Hepatocyte (in vitro differentiated cells): Measurements from ENCODE around the gene PARD3B. TPM values are rescaled to one million over a fixed set of nuclear protein-coding genes. Genes with fewer than 3 reads are reported as not detected.

Experiments
- DNase-seq: peaks from one replicate; pipeline ENCODE4 v3.0.0-alpha.2; 2016; ENCODE audit warnings: low spot score
- H2AFZ ChIP-seq: fragments of 200-600 bp; sonication (generic); 2 replicates; pipeline ENCODE4 v1.6.0; 2016; ENCODE audit warnings: antibody characterized with exemption, mild to moderate bottlenecking
- H3K27ac ChIP-seq: fragments of 200-600 bp; sonication (generic); 2 replicates; pipeline ENCODE4 v1.5.1; 2016; ENCODE audit warnings: mild to moderate bottlenecking
- H3K27me3 ChIP-seq: fragments of 200-600 bp; sonication (generic); 2 replicates; pipeline ENCODE4 v1.6.1; 2016
- H3K36me3 ChIP-seq: fragments of 200-600 bp; sonication (generic); replicated peaks from 2 replicates; pipeline ENCODE4 v1.5.1; 2016; ENCODE audit warnings: low read depth; ENCODE audit not compliant: insufficient read depth
- H3K4me1 ChIP-seq: fragments of 200-600 bp; sonication (generic); 2 replicates; pipeline ENCODE4 v1.5.1; 2016; ENCODE audit warnings: mild to moderate bottlenecking, moderate library complexity; ENCODE audit not compliant: insufficient read depth
- H3K4me2 ChIP-seq: fragments of 200-600 bp; sonication (generic); 2 replicates; pipeline ENCODE4 v1.6.0; 2016
- H3K4me3 ChIP-seq: fragments of 200-600 bp; sonication (generic); 2 replicates; pipeline ENCODE4 v1.5.1; 2016; ENCODE audit warnings: mild to moderate bottlenecking
- H3K79me2 ChIP-seq: fragments of 200-600 bp; sonication (generic); 2 replicates; pipeline ENCODE4 v1.6.0; 2017; ENCODE audit warnings: mild to moderate bottlenecking
- H3K9me2 ChIP-seq: fragments of 200-600 bp; sonication (generic); replicated peaks from 2 replicates; pipeline ENCODE4 v1.6.0; 2017; ENCODE audit warnings: mild to moderate bottlenecking; ENCODE audit not compliant: insufficient read depth
- H3K9me3 ChIP-seq: fragments of 200-600 bp; sonication (generic); 2 replicates; pipeline ENCODE4 v1.5.1; 2016; ENCODE audit warnings: low read depth, mild to moderate bottlenecking
- H4K20me1 ChIP-seq: fragments of 200-600 bp; sonication (generic); 2 replicates; pipeline ENCODE4 v1.6.0; 2016; ENCODE audit warnings: mild to moderate bottlenecking; ENCODE audit not compliant: insufficient read depth, poor library complexity, severe bottlenecking
- EZH2 ChIP-seq: fragments of 200-600 bp; sonication (generic); IDR thresholded peaks from 2 replicates; pipeline ENCODE4 v1.6.1; 2016; ENCODE audit warnings: antibody characterized with exemption, mild to moderate bottlenecking, borderline replicate concordance
- EZH2phosphoT487 ChIP-seq: fragments of 200-600 bp; sonication (generic); IDR thresholded peaks from one replicate; pipeline ENCODE4 v1.6.1; 2018; ENCODE audit warnings: antibody characterized with exemption, mild to moderate bottlenecking, low read depth, moderate library complexity; ENCODE audit not compliant: unreplicated experiment, severe bottlenecking
- WGBS: methylation state at CpG from one replicate; pipeline ENCODE4 v1.1.6; 2016; ENCODE audit warnings: low lambda C conversion rate; ENCODE audit errors: missing lambda C conversion rate; 5-methylcytosine and 5-hydroxymethylcytosine counted together
- polyA plus RNA-seq: library from polyadenylated mRNA; unstranded; fragments of >200 nt; fragmentation: Nextera tagmentation; extraction: Ambion mirVana; gene quantifications from 2 replicates; pipeline ENCODE4 v1.2.1, GENCODE V29; 2016
- total RNA-seq: library from RNA; depleted of rRNA; stranded (reverse); fragments of >200 nt; gene quantifications from 2 replicates; pipeline ENCODE4 v1.2.3, GENCODE V29; 2014
- TF ChIP-seq, protein P1 (sequence below): fragments of 200-600 bp; sonication (generic); IDR thresholded peaks from 2 replicates; pipeline ENCODE4 v1.5.1; 2016; ENCODE audit warnings: antibody characterized with exemption, mild to moderate bottlenecking; ENCODE audit not compliant: poor library complexity

PARD3B gene
- total and polyA plus RNA-seq, 2 experiments from 2014 or later: 11.5 to 21.7 TPM

DNA sequence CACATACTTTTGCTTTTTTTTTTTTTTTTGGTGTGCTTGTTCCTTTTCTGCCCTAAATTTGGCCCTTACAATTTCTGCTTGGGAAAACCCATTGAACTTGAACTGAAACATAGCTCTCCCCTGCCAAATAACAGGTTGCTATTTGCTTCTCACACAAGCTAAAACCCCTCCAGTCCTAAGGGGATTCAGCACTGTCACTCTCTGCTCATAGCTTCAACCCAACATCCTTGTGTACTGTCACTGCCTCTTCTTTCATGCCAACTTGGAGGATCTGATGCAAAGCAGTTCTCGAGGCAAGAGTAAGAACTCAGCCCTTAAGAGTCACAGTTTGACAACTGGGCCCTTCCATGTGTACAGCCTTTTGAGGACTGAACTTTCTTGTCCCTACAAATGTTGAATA is 1106.4 kb downstream of the PARD3B start:
- H3K4me2 ChIP-seq: no peak overlapping the region
- H3K9me2 ChIP-seq: no peaks in the 10 kb centered on the region
- no peaks in the 10 kb centered on the region for H3K27me3 ChIP-seq
- no peak overlapping the region for H3K27ac ChIP-seq
- H3K4me3 ChIP-seq: no peak overlapping the region
- TF ChIP-seq EZH2 (no peak), EZH2phosphoT487 (no peak)
- TF ChIP-seq, protein P1, sequence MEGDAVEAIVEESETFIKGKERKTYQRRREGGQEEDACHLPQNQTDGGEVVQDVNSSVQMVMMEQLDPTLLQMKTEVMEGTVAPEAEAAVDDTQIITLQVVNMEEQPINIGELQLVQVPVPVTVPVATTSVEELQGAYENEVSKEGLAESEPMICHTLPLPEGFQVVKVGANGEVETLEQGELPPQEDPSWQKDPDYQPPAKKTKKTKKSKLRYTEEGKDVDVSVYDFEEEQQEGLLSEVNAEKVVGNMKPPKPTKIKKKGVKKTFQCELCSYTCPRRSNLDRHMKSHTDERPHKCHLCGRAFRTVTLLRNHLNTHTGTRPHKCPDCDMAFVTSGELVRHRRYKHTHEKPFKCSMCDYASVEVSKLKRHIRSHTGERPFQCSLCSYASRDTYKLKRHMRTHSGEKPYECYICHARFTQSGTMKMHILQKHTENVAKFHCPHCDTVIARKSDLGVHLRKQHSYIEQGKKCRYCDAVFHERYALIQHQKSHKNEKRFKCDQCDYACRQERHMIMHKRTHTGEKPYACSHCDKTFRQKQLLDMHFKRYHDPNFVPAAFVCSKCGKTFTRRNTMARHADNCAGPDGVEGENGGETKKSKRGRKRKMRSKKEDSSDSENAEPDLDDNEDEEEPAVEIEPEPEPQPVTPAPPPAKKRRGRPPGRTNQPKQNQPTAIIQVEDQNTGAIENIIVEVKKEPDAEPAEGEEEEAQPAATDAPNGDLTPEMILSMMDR: no peak
- H3K9me3 ChIP-seq: no peaks in the 10 kb centered on the region
- H3K4me1 ChIP-seq: no peaks in the 10 kb centered on the region
- H3K36me3 ChIP-seq: no peaks in the 10 kb centered on the region
- 0% methylated on average over 1 of the region's 1 CpG for WGBS
- no peaks in the 10 kb centered on the region for H4K20me1 ChIP-seq
- no peak for DNase-seq
- H2AFZ ChIP-seq: no peak overlapping the region
- no peaks in the 10 kb centered on the region for H3K79me2 ChIP-seq

DNA sequence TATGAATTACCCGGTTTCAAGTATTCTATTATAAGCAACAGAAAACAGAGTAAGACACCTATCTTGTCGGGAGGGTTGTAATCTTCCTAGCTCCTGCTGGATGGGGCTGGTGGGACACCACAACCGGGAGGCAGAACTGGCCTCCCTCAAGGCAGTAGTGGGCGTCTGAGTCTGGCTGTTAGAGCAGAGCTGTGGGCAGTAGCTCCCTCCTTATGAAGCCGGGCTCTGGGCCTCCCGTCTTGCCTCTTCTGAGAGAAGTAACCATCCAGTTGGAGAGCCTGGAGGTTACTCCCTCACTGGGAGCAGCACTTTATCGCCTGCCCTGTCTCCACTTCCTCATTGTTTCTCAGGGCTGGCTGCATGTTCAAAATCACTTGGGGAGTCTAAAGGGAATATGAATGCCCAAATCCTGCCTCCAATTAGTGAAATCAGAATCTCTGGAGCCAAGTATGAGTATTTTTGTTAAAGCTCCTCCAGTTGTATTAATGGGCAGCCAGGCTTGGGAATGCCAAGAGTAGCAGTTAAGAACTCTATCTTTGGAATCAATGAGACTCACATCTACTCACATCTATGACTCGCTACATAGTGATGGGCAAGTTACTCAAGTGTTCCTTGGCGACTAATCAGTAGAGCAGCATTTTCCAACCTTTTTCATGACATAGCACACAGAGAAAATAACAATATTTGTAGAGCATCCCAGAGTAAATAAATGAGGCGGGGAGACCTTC is 1109.8 kb downstream of the PARD3B start:
- H3K9me2 ChIP-seq: no peaks in the 10 kb centered on the region
- H4K20me1 ChIP-seq: no peaks in the 10 kb centered on the region
- H3K36me3 ChIP-seq: no peaks in the 10 kb centered on the region
- no peak for TF ChIP-seq EZH2
- TF ChIP-seq EZH2phosphoT487: no peak
- TF ChIP-seq, protein P1: no peak
- no peak overlapping the region for H2AFZ ChIP-seq
- H3K27ac ChIP-seq: no peak overlapping the region
- WGBS: 87% methylated on average over 10 of the region's 10 CpGs
- H3K4me3 ChIP-seq: no peak overlapping the region
- no peaks in the 10 kb centered on the region for H3K9me3 ChIP-seq
- no peaks in the 10 kb centered on the region for H3K27me3 ChIP-seq
- DNase-seq: no peak
- no peak overlapping the region for H3K4me2 ChIP-seq
- no peaks in the 10 kb centered on the region for H3K79me2 ChIP-seq
- no peaks in the 10 kb centered on the region for H3K4me1 ChIP-seq

DNA sequence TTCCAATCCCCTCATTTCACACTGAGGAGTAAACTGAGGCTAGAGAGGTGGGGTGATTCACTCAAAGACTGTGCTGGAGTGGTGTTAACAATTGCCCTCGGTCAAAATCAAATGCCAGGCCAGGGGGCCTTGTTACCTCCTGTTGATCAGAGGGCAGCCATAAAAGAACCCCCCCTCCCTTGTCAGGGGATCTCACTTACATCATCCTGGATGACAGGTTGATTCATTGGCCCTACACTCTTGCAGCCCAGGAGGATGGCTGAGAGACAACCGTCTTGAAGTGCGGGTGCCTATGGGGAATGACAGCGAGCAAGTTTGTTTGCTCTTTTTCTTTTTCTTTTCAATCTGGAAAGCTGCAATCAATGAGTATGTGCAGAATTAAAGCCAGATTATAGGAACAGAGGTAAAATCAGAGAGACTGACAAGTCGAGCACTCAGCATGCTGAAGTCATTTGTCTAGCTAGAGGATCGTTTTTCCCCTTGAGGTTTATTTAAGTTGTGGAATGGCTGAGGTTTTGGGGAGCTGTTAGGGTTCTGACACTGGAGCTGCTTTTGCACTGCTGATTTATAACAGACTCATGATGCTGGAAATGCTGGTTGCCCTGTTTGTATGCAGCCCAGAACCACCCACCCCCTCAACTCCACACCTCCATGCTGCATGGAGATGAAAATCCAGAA is 1110.6 kb downstream of the PARD3B start:
- Histone ChIP-seq H3K9me2 (no peaks in the 10 kb centered on the region), H3K9me3 (no peaks in the 10 kb centered on the region), H3K36me3 (no peaks in the 10 kb centered on the region), H3K4me3 (no peak overlapping the region), H3K27me3 (no peaks in the 10 kb centered on the region), H4K20me1 (no peaks in the 10 kb centered on the region), H2AFZ (no peak overlapping the region), H3K4me2 (no peak overlapping the region), H3K27ac (no peak overlapping the region), H3K4me1 (no peaks in the 10 kb centered on the region), H3K79me2 (no peaks in the 10 kb centered on the region)
- no peak for DNase-seq
- WGBS: 61% methylated on average over 6 of the region's 6 CpGs
- TF ChIP-seq EZH2 (no peak), EZH2phosphoT487 (no peak)
- TF ChIP-seq, protein P1: no peak
